ENCODE measurements around the gene COL18A1. TPM values are rescaled to one million over a fixed set of nuclear protein-coding genes. Genes with fewer than 3 reads are reported as not detected.

The COL18A1 gene
- total and polyA plus RNA-seq, 9 of the 15 experiments (the other 6 are each of a cell fraction or from before 2014, with no cell fraction given), result 0.14 to 16.4 (median 2.0) TPM

DNA sequence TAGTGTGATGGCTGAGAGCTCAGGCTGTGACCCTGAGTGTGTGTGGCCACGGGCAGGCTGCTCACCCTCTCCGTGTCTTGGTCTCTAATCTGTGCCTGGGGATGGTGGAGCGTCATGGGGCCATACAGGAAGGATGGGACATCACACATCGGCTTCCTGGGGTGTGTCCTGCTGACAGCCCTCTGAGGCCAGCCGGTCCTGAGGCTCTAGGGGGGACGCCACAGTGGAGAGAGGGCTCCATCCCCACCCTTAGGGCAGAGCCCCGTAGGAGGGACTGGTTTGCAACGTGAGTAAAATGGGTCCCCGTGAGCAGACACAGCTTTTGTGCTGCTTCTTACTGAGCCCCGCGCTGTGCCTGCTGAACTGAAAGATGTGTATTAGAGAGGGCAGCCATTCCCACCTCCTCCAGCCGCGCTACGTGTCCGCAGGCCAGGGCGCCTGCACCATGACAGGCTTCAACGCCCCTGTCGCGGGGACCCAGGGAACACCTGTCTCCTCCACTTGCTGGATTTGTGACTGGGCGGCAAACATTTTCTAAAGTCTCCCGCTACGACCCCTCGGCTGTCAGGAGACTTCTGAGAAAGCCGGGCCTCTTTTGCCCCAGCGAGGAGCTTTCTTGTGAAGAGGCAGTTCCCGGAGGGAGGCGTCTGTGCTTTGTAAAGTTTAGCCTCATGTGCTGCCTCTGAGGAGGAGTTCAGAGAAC is 8.1 kb downstream of the COL18A1 start:
- peaks cover 41 to 90% of the 10 kb centered on the region in 2 experiments for H3K4me1 ChIP-seq (replicated peaks in 1 of 2; ENCODE audit: control insufficient read depth in 2 of 2, insufficient read depth in 2 of 2, low read length in 2 of 2)
- WGBS (ENCODE audit: insufficient coverage, low coverage, missing lambda C conversion rate), result 61% methylated on average over 25 of the region's 27 CpGs
- H3K9ac ChIP-seq (ENCODE audit: insufficient read depth in 1 of 2, low read depth in 2 of 2, low read length in 2 of 2), result peak overlapping the region; percentile 8 to 18; a peak in 2 of 4 replicates
- H3K9me1 ChIP-seq (ENCODE audit: control insufficient read depth, insufficient read depth, low read length), result peaks cover 5% of the 10 kb centered on the region
- no TSS peak for BruUV-seq (replicated peaks)
- no peaks in the 10 kb centered on the region for H3K27me3 ChIP-seq (ENCODE audit: control insufficient read depth in 2 of 2, insufficient read depth in 2 of 2, low read length in 2 of 2)
- peak; percentile 46 for FAIRE-seq
- POLR2A ChIA-PET, result interaction anchor here (0.8 to 1.6 kb wide), 4 partner anchors 9 to 124 kb away, joined by 3 to 15 read pairs (median 4); no protein-coding TSS in a partner anchor
- ATAC-seq, result no peak
- H3K4me3 ChIP-seq, result no peak overlapping the region
- no peak overlapping the region; the same call in 1 of the 2 replicates for H3K4me2 ChIP-seq (ENCODE audit: insufficient read depth, low read length)
- H3K36me3 ChIP-seq (ENCODE audit: control insufficient read depth, insufficient read depth, low read length), result no peaks in the 10 kb centered on the region
- intact Hi-C loops (cut with micrococcal nuclease), result no loop called here
- peaks cover 29% of the 10 kb centered on the region for H3K79me2 ChIP-seq (ENCODE audit: control insufficient read depth, insufficient read depth, low read length)
- no peak overlapping the region for H3K27ac ChIP-seq (ENCODE audit: extremely low read depth, low read depth, low read length)
- TF ChIP-seq MAX (CRISPR knock-in tag; IDR thresholded peaks at IDR 0.05), result peak; percentile 39; the same call in 1 of the 2 replicates
- TF ChIP-seq THAP12 (CRISPR knock-in tag; IDR thresholded peaks at IDR 0.05), result 0 out of 2 replicates have a peak, but pooled peaks have one; percentile 10
- peak; percentile 82 for TF ChIP-seq ZBTB33 (CRISPR knock-in tag; IDR thresholded peaks at IDR 0.05)
- 0 out of 2 replicates have a peak, but pooled peaks have one; percentile 2 for TF ChIP-seq CXXC5 (CRISPR knock-in tag; IDR thresholded peaks at IDR 0.05)
- no peak for TF ChIP-seq HDAC8 (tag; IDR thresholded peaks at IDR 0.05)
- TF ChIP-seq TCF7L2 (IDR thresholded peaks at IDR 0.05; ENCODE audit: low read depth, low read length), result no peak
- TF ChIP-seq, protein P1, sequence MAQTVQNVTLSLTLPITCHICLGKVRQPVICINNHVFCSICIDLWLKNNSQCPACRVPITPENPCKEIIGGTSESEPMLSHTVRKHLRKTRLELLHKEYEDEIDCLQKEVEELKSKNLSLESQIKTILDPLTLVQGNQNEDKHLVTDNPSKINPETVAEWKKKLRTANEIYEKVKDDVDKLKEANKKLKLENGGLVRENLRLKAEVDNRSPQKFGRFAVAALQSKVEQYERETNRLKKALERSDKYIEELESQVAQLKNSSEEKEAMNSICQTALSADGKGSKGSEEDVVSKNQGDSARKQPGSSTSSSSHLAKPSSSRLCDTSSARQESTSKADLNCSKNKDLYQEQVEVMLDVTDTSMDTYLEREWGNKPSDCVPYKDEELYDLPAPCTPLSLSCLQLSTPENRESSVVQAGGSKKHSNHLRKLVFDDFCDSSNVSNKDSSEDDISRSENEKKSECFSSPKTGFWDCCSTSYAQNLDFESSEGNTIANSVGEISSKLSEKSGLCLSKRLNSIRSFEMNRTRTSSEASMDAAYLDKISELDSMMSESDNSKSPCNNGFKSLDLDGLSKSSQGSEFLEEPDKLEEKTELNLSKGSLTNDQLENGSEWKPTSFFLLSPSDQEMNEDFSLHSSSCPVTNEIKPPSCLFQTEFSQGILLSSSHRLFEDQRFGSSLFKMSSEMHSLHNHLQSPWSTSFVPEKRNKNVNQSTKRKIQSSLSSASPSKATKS (CRISPR knock-in tag; IDR thresholded peaks at IDR 0.05), result no peak
- TF ChIP-seq KAT7 (CRISPR knock-in tag; IDR thresholded peaks at IDR 0.05; ENCODE audit: borderline replicate concordance), result peak; percentile 53; the same call in 1 of the 2 replicates
- TF ChIP-seq, protein P2, sequence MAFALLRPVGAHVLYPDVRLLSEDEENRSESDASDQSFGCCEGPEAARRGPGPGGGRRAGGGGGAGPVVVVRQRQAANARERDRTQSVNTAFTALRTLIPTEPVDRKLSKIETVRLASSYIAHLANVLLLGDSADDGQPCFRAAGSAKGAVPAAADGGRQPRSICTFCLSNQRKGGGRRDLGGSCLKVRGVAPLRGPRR (CRISPR knock-in tag; IDR thresholded peaks at IDR 0.05), result no peak
- TF ChIP-seq MTA3 (IDR thresholded peaks at IDR 0.05; ENCODE audit: borderline replicate concordance), result no peak
- TF ChIP-seq ZFP91 (CRISPR knock-in tag; IDR thresholded peaks at IDR 0.05), result 0 out of 2 replicates have a peak, but pooled peaks have one; percentile 11
- peaks cover under 1% of the 10 kb centered on the region; the same call in 1 of the 2 replicates for H4K20me1 ChIP-seq (replicated peaks; ENCODE audit: control insufficient read depth, insufficient read depth, low read length)
- H2AFZ ChIP-seq (ENCODE audit: low read depth, low read length), result no peak overlapping the region
- H3K9me3 ChIP-seq (replicated peaks; ENCODE audit: control insufficient read depth, insufficient read depth, low read depth, low read length), result no peaks in the 10 kb centered on the region
- in situ Hi-C loops (cut with MboI), result no loop called here
- no peak for DNase-seq (ENCODE audit: extremely low read depth in 1 of 4, low spot score in 3 of 4)
- CTCF ChIA-PET (ENCODE audit: low intra/inter-chr PET ratio), result no interaction called here
